Stomach (tissue), 9 donors: Measurements from ENCODE around the gene EPG5. TPM values are rescaled to one million over a fixed set of nuclear protein-coding genes. Genes with fewer than 3 reads are reported as not detected.

ENCODE experiments used
- DNase-seq, 2 donors: peaks; one replicate each; pipeline versions ENCODE4 v3.0.0 to v3.0.0-alpha.2; 2013 to 2019
- H3K27ac ChIP-seq, 5 donors: fragments of 200-600 bp in 4 of 5; sonication (generic) in 4 of 5; one replicate each; pipeline ENCODE4 v1.5.1; 2013 to 2019; ENCODE audit warnings: mild to moderate bottlenecking in 1 of 5, moderate library complexity in 1 of 5
- H3K27me3 ChIP-seq, 3 donors: fragments of 200-600 bp; sonication (generic); one replicate each; pipeline ENCODE4 v1.5.1; 2017 to 2019; ENCODE audit warnings: mixed run types in 1 of 3
- H3K36me3 ChIP-seq, 4 donors: fragments of 200-600 bp; sonication (generic); 1 replicate in 3 of 4; 2 replicates in 1 of 4; pipeline ENCODE4 v1.5.1; 2016 to 2019
- H3K4me1 ChIP-seq, 4 donors: fragments of 200-600 bp; sonication (generic); one replicate each; pipeline ENCODE4 v1.5.1; 2016 to 2019
- H3K4me3 ChIP-seq, 4 donors: fragments of 200-600 bp; sonication (generic) in 3 of 4; one replicate each; pipeline ENCODE4 v1.5.1; 2016 to 2019; ENCODE audit warnings: mild to moderate bottlenecking in 1 of 4
- H3K9me3 ChIP-seq, 4 donors: fragments of 200-600 bp; sonication (generic); one replicate each; pipeline ENCODE4 v1.5.1; 2016 to 2019
- EP300 ChIP-seq: sonication (generic); formaldehyde crosslinking; IDR thresholded peaks from one replicate; pipeline ENCODE4 v1.6.1; 2017; ENCODE audit warnings: antibody characterized with exemption
- POLR2A ChIP-seq, 4 donors: fragments of 450-650 bp; IDR thresholded peaks; one replicate each; pipeline ENCODE4 v1.6.1; 2016; ENCODE audit warnings: antibody characterized with exemption in 4 of 4, control low read depth in 2 of 4, mild to moderate bottlenecking in 1 of 4, moderate library complexity in 1 of 4
- POLR2AphosphoS5 ChIP-seq, 3 donors: sonication (generic); formaldehyde crosslinking; IDR thresholded peaks; one replicate each; pipeline ENCODE4 v1.6.1; 2016; ENCODE audit warnings: antibody characterized with exemption in 3 of 3
- WGBS, 5 donors: extraction: QIAGEN DNeasy Blood & Tissue Kit in 3 of 5; methylation state at CpG; one replicate each; pipeline versions ENCODE4 v1.1.5 to v1.1.7; 2013 to 2018; 5-methylcytosine and 5-hydroxymethylcytosine counted together
- intact Hi-C: fragments of 100-400 bp; cut with DNase I; formaldehyde crosslinking; loops from one replicate; pipeline ENCODE4 v1.15.1; 2023; ENCODE audit warnings: low total_unique reads
- polyA plus RNA-seq, 3 donors: library from polyadenylated mRNA; stranded (reverse); fragments of 200-250 nt; gene quantifications; one replicate each; pipeline ENCODE4 v1.2.3, GENCODE V29; 2013
- total RNA-seq, 5 donors: library from RNA; depleted of rRNA; stranded (reverse); fragments of >200 nt; gene quantifications; one replicate each; pipeline versions ENCODE4 v1.1.0 to v1.2.3, GENCODE V29; 2014 to 2016
- TF ChIP-seq, protein P1 (sequence below), 7 experiments: fragments of 450-650 bp in 4 of 7; fragments of 200-600 bp in 3 of 7; sonication (generic) in 3 of 7; IDR thresholded peaks; one replicate each; pipeline ENCODE4 v1.5.1; 2016 to 2019; ENCODE audit warnings: antibody characterized with exemption in 7 of 7, control low read depth in 2 of 7, mild to moderate bottlenecking in 1 of 7
- donor health status: healthy with polysubstance abuse.
- donor health status: Bipolar disorder and iron deficiency.
- donor health status: healthy.

EPG5 gene
- total and polyA plus RNA-seq, 8 donors, result 2.0 to 52.9 (median 17.7) TPM

DNA sequence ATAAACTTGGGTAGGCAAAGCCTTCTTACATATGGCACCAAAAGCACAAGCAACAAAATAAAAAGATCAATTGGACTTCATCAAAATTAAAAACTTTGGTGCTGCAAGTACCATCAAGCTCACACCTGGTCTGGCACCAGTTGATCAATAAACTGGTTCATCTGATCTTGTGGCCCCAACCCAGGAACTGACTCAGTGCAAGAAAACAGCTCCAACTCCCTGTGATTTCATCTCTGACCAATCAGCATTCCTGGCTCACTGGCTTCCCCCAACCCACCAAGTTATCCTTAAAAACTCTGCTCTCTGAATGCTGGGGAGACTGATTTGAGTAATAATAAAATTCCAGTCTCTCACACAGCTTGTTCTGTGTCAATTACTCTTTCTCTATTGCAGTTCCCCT lies 8.4 kb downstream of the EPG5 start:
- H3K27me3 ChIP-seq, result no peaks in the 10 kb centered on the region
- TF ChIP-seq POLR2AphosphoS5 (IDR thresholded peaks at IDR 0.05) (no peak), POLR2A (IDR thresholded peaks at IDR 0.05) (no peak), EP300 (no peak)
- TF ChIP-seq, protein P1, sequence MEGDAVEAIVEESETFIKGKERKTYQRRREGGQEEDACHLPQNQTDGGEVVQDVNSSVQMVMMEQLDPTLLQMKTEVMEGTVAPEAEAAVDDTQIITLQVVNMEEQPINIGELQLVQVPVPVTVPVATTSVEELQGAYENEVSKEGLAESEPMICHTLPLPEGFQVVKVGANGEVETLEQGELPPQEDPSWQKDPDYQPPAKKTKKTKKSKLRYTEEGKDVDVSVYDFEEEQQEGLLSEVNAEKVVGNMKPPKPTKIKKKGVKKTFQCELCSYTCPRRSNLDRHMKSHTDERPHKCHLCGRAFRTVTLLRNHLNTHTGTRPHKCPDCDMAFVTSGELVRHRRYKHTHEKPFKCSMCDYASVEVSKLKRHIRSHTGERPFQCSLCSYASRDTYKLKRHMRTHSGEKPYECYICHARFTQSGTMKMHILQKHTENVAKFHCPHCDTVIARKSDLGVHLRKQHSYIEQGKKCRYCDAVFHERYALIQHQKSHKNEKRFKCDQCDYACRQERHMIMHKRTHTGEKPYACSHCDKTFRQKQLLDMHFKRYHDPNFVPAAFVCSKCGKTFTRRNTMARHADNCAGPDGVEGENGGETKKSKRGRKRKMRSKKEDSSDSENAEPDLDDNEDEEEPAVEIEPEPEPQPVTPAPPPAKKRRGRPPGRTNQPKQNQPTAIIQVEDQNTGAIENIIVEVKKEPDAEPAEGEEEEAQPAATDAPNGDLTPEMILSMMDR (IDR thresholded peaks at IDR 0.05), result no peak
- no peak for DNase-seq
- peaks cover 0 to 33% (median 14%) of the 10 kb centered on the region in 4 donors for H3K4me1 ChIP-seq
- peaks cover 15 to 33% (median 27%) of the 10 kb centered on the region in 4 donors for H3K36me3 ChIP-seq
- H3K9me3 ChIP-seq, result no peaks in the 10 kb centered on the region
- intact Hi-C loops, result no loop called here
- no peak overlapping the region for H3K4me3 ChIP-seq
- no peak overlapping the region for H3K27ac ChIP-seq

DNA sequence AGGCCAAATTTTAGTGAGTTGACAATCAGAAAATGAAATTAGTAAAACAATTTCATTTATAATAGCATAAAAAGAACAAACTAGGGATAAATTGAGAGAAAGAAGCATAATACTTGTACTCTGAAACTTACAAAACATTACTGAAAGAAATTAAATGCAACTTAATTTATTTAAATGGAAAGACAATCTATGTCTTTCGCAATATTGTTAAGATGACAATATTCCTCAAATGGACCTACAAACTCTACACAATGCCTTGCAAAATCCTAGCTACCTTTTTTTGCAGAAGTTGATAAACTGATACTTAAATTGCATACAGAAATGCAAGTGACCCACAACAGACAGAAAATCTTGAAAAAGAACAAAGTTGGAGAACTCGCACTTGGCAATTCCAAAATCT lies 9.1 kb downstream of the EPG5 start:
- TF ChIP-seq, protein P1 (IDR thresholded peaks at IDR 0.05), result no peak
- TF ChIP-seq POLR2A (IDR thresholded peaks at IDR 0.05) (no peak), EP300 (no peak), POLR2AphosphoS5 (IDR thresholded peaks at IDR 0.05) (no peak)
- intact Hi-C loops, result no loop called here
- Histone ChIP-seq H3K36me3 (peaks cover 18 to 36% (median 34%) of the 10 kb centered on the region in 4 donors), H3K9me3 (no peaks in the 10 kb centered on the region), H3K27me3 (no peaks in the 10 kb centered on the region), H3K4me1 (peaks cover 0 to 26% (median 13%) of the 10 kb centered on the region in 4 donors), H3K27ac (no peak overlapping the region), H3K4me3 (no peak overlapping the region)
- no peak for DNase-seq
- WGBS, 5 donors, result 93 to 99% (median 97%) methylated on average over 2 of the region's 2 CpGs

DNA sequence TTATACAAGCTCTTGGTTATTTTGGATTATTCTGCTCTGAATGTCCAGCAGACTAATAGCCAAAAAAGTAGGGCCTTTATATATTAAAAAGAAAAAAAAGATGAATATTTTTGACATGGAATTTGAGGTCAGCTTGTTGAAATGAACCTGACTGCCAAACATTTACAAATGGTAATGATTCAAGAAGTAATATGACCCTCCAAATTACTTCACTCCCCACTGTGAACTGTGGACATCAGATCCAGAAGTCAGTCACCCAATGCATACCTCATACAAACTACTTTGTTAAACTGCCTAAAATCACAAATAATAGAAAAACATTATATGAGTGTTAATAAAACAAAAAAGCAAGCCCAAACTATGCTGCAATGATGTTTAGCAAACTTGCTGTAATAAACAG lies 10.0 kb downstream of the EPG5 start:
- Histone ChIP-seq H3K4me1 (peaks cover 0 to 25% (median 10%) of the 10 kb centered on the region in 4 donors), H3K36me3 (peaks cover 27 to 45% (median 43%) of the 10 kb centered on the region in 4 donors), H3K27ac (no peak overlapping the region), H3K4me3 (no peak overlapping the region), H3K9me3 (no peaks in the 10 kb centered on the region), H3K27me3 (no peaks in the 10 kb centered on the region)
- DNase-seq, result no peak
- intact Hi-C loops, result no loop called here
- no peak for TF ChIP-seq POLR2A (IDR thresholded peaks at IDR 0.05)
- TF ChIP-seq EP300, result no peak
- TF ChIP-seq, protein P1 (IDR thresholded peaks at IDR 0.05), result no peak
- no peak for TF ChIP-seq POLR2AphosphoS5 (IDR thresholded peaks at IDR 0.05)

DNA sequence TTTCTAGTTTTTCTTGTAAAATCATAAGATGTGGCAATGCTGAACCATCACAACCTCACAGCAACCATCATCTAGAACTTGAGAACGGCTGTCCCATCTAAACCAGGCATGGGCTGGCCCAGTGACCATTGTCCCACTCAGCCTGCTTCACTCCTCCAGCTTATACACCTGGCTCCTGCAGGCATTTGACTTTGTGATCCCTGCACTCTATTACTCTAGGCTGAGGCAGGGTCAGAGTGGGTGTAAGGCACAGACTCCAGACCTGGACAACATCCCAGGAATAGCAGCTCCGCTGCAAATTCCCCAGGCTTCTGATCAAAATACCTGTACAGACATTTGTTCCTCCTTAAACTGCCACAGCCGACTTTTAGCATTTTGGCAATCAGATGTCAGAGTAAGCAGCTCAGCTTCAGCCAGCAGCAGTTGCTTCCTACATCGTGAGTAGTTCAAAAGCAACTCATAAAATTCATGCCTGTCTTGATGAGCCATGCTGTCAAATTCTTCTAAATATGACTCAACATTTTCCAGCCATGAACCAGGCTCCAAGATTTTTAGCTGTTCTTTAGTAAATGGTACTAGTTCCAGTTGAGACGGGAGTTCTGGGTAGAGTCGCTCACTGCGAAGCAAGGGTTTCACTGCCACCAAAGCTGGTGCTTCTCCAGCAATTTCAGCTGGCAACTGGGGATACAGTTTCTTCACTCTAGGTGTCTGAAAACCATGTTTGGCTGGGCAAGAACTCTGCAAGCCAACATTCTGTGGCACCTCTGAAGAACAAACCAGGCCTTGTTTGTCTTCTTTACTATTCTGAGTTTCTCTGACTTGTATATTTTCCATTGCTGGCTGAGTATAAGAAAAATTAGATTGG lies 12.8 kb downstream of the EPG5 start:
- DNase-seq, result no peak
- Histone ChIP-seq H3K27ac (no peak overlapping the region), H3K36me3 (peaks cover 37 to 65% (median 63%) of the 10 kb centered on the region in 4 donors)

More for the DNA sequence above, 12.8 kb downstream of the EPG5 start:
- no peak overlapping the region for H3K4me3 ChIP-seq
- TF ChIP-seq, protein P1 (IDR thresholded peaks at IDR 0.05), result no peak
- no peak for TF ChIP-seq POLR2AphosphoS5 (IDR thresholded peaks at IDR 0.05)
- TF ChIP-seq POLR2A (IDR thresholded peaks at IDR 0.05), result no peak
- no peak for TF ChIP-seq EP300
- H3K27me3 ChIP-seq, result no peaks in the 10 kb centered on the region
- intact Hi-C loops, result no loop called here
- no peaks in the 10 kb centered on the region for H3K9me3 ChIP-seq
- H3K4me1 ChIP-seq, result peaks cover 0 to 17% (median 6%) of the 10 kb centered on the region in 4 donors
- WGBS, 5 donors, result 90 to 97% (median 94%) methylated on average over 7 of the region's 7 CpGs
